ENCODE measurements around the gene KCNIP2.

Gene KCNIP2

GRCh38 chr10:101829561-101830315 lies 13.9 kb downstream of the KCNIP2 start:
- peak overlapping the region; percentile 52 for H3K27ac ChIP-seq (ENCODE audit: low read length)
- TF ChIP-seq CTCF (IDR thresholded peaks at IDR 0.05; ENCODE audit: low read depth, low read length) (no peak), EZH2phosphoT487 (IDR thresholded peaks at IDR 0.05; ENCODE audit: low read depth) (no peak)
- no peaks in the 10 kb centered on the region for H3K79me2 ChIP-seq (ENCODE audit: low read length)
- no peaks in the 10 kb centered on the region for H3K27me3 ChIP-seq (ENCODE audit: low read depth, low read length)
- peak overlapping the region; percentile 89 for H3K4me3 ChIP-seq (ENCODE audit: low read length)
- H3K36me3 ChIP-seq (replicated peaks; ENCODE audit: low read depth, low read length) = no peaks in the 10 kb centered on the region
- H3K9me3 ChIP-seq (ENCODE audit: insufficient read depth, low read length) = no peaks in the 10 kb centered on the region
- H2AFZ ChIP-seq (ENCODE audit: low read depth, low read length) = no peak overlapping the region
- peaks cover 5% of the 10 kb centered on the region; the same call in 1 of the 2 replicates for H4K20me1 ChIP-seq (ENCODE audit: insufficient read depth, low read length)
- peak overlapping the region; percentile 96 for H3K4me2 ChIP-seq (ENCODE audit: low read length)
- H3K9ac ChIP-seq (ENCODE audit: low read length) = no peak overlapping the region
- H3K4me1 ChIP-seq (ENCODE audit: low read length) = peaks cover 16% of the 10 kb centered on the region

- Histone ChIP-seq H3K27ac (ENCODE audit: low read length) (no peak overlapping the region), H2AFZ (ENCODE audit: low read depth, low read length) (no peak overlapping the region), H3K36me3 (replicated peaks; ENCODE audit: low read depth, low read length) (no peaks in the 10 kb centered on the region), H3K79me2 (ENCODE audit: low read length) (no peaks in the 10 kb centered on the region), H3K4me1 (ENCODE audit: low read length) (peaks cover 16% of the 10 kb centered on the region), H3K9ac (ENCODE audit: low read length) (no peak overlapping the region), H3K4me3 (ENCODE audit: low read length) (no peak overlapping the region), H3K9me3 (ENCODE audit: insufficient read depth, low read length) (no peaks in the 10 kb centered on the region), H3K27me3 (ENCODE audit: low read depth, low read length) (no peaks in the 10 kb centered on the region), H4K20me1 (ENCODE audit: insufficient read depth, low read length) (peaks cover 5% of the 10 kb centered on the region; the same call in 1 of the 2 replicates), H3K4me2 (ENCODE audit: low read length) (peak overlapping the region; percentile 26; the same call in 1 of the 2 replicates)
- TF ChIP-seq CTCF (IDR thresholded peaks at IDR 0.05; ENCODE audit: low read depth, low read length) (no peak), EZH2phosphoT487 (IDR thresholded peaks at IDR 0.05; ENCODE audit: low read depth) (no peak)
These were observed 14.6 kb downstream of the KCNIP2 start for GRCh38 chr10:101828766-101829551.

GRCh38 chr10:101827919-101828600 lies 15.5 kb downstream of the KCNIP2 start:
- Histone ChIP-seq H3K4me2 (ENCODE audit: low read length) (no peak overlapping the region), H2AFZ (ENCODE audit: low read depth, low read length) (no peak overlapping the region), H3K4me1 (ENCODE audit: low read length) (peaks cover 16% of the 10 kb centered on the region), H3K27ac (ENCODE audit: low read length) (no peak overlapping the region), H3K36me3 (replicated peaks; ENCODE audit: low read depth, low read length) (no peaks in the 10 kb centered on the region), H4K20me1 (ENCODE audit: insufficient read depth, low read length) (peaks cover 5% of the 10 kb centered on the region; the same call in 1 of the 2 replicates), H3K9me3 (ENCODE audit: insufficient read depth, low read length) (no peaks in the 10 kb centered on the region), H3K79me2 (ENCODE audit: low read length) (no peaks in the 10 kb centered on the region), H3K27me3 (ENCODE audit: low read depth, low read length) (no peaks in the 10 kb centered on the region), H3K4me3 (ENCODE audit: low read length) (no peak overlapping the region), H3K9ac (ENCODE audit: low read length) (no peak overlapping the region)
- no peak for TF ChIP-seq CTCF (IDR thresholded peaks at IDR 0.05; ENCODE audit: low read depth, low read length)
- TF ChIP-seq EZH2phosphoT487 (IDR thresholded peaks at IDR 0.05; ENCODE audit: low read depth) = no peak

All from OCI-LY3 (cell line).